HFFc6 (cell line): ENCODE data around the gene LY86. TPM values are rescaled to one million over a fixed set of nuclear protein-coding genes. Genes with fewer than 3 reads are reported as not detected.

Experiments used
- DNase-seq: peaks from one replicate; pipeline ENCODE4 v3.0.0-alpha.2; 2018
- H3K27ac Mint-ChIP-seq: 2 replicates; pipeline ENCODE4 v1.8.0; 2020; ENCODE audit warnings: mild to moderate bottlenecking, mixed read lengths
- H3K27me3 Mint-ChIP-seq: 2 replicates; pipeline ENCODE4 v1.8.0; 2021; ENCODE audit warnings: mild to moderate bottlenecking, moderate library complexity, mixed read lengths; ENCODE audit not compliant: insufficient read depth
- H3K36me3 Mint-ChIP-seq: 2 replicates; pipeline ENCODE4 v1.8.0; 2021; ENCODE audit warnings: low read depth, mixed read lengths
- H3K4me1 Mint-ChIP-seq: 2 replicates; pipeline ENCODE4 v1.8.0; 2020; ENCODE audit warnings: low read depth, mixed read lengths
- H3K4me3 Mint-ChIP-seq: 2 replicates; pipeline ENCODE4 v1.8.0; 2020; ENCODE audit warnings: mild to moderate bottlenecking, moderate library complexity, mixed read lengths
- H3K9me3 Mint-ChIP-seq: 2 replicates; pipeline ENCODE4 v1.8.0; 2020; ENCODE audit warnings: mild to moderate bottlenecking, mixed read lengths
- total RNA-seq, 6 experiments: library from RNA; stranded (reverse); fragmentation: NEBNext Ultra II Directional; extraction: Animal tissue kit (Norgen Biotek cat#: 25700); gene quantifications; 2 replicates in 1 of 6; 3 replicates in 5 of 6; pipeline ENCODE4 v1.2.3, GENCODE V29; 2021
- TF ChIP-seq, protein P1 (sequence below): fragments of 200-600 bp; sonication (generic); IDR thresholded peaks from 2 replicates; pipeline ENCODE4 v1.5.0; 2021; ENCODE audit warnings: antibody characterized with exemption, mild to moderate bottlenecking

LY86 gene
- total RNA-seq, 6 experiments from 2014 or later, result not detected

DNA sequence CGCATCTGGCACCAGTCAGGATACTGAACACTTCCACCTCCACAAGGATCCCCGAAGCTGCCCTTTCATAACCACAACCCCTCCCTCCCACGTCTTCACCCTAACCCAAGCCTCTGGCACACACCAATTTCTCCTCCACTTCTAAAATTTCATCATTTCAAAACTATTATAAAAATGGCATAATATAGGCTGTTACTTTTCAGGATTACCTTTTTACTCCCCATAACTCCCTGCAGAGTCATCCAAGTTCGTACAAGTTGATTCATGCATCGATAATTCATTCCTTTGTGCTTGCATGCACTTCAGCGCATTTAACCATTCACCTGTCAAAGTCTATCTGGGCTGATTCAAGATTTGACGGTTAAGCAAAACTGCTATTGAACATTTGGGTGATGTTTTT lies 30.6 kb upstream of the LY86 start:
- peaks cover 24% of the 10 kb centered on the region for H3K9me3 Mint-ChIP-seq
- no peak for DNase-seq
- no peaks in the 10 kb centered on the region for H3K4me1 Mint-ChIP-seq
- TF ChIP-seq, protein P1, sequence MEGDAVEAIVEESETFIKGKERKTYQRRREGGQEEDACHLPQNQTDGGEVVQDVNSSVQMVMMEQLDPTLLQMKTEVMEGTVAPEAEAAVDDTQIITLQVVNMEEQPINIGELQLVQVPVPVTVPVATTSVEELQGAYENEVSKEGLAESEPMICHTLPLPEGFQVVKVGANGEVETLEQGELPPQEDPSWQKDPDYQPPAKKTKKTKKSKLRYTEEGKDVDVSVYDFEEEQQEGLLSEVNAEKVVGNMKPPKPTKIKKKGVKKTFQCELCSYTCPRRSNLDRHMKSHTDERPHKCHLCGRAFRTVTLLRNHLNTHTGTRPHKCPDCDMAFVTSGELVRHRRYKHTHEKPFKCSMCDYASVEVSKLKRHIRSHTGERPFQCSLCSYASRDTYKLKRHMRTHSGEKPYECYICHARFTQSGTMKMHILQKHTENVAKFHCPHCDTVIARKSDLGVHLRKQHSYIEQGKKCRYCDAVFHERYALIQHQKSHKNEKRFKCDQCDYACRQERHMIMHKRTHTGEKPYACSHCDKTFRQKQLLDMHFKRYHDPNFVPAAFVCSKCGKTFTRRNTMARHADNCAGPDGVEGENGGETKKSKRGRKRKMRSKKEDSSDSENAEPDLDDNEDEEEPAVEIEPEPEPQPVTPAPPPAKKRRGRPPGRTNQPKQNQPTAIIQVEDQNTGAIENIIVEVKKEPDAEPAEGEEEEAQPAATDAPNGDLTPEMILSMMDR, result no peak
- no peaks in the 10 kb centered on the region; the same call in 1 of the 2 replicates for H3K27me3 Mint-ChIP-seq
- no peak overlapping the region for H3K4me3 Mint-ChIP-seq
- H3K27ac Mint-ChIP-seq, result no peak overlapping the region
- H3K36me3 Mint-ChIP-seq, result no peaks in the 10 kb centered on the region

DNA sequence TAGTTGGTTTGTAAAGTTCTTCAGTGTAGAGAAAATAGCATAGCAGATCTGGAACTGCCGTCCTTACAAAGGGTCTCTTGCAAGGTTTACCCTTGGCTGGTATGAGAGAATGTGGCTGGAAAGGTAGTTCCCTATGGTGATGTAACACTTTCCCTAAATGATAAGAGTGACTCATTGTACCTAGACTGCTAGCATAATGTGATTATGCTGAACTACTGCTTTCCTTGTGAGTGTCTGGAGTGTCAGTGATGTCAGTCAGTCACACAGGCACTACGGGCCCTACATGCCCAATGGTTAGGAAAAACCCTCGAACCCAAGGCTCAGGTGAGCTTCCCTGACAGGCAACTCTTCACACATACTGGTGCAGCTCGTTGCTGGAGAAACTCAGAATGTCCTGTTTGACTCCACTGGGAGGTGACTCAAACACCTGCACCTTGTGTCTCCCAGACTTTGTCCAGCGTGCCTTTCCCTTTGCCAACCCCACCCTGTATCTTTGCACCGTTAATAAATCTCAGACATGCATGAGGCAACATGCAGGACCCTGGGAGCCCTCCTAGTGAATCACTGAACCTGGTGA lies 28.4 kb upstream of the LY86 start:
- Mint-ChIP-seq H3K9me3 (peaks cover 15% of the 10 kb centered on the region), H3K4me3 (no peak overlapping the region), H3K27ac (no peak overlapping the region), H3K36me3 (no peaks in the 10 kb centered on the region), H3K4me1 (no peaks in the 10 kb centered on the region), H3K27me3 (peaks cover 3% of the 10 kb centered on the region)
- TF ChIP-seq, protein P1, result no peak
- no peak for DNase-seq

DNA sequence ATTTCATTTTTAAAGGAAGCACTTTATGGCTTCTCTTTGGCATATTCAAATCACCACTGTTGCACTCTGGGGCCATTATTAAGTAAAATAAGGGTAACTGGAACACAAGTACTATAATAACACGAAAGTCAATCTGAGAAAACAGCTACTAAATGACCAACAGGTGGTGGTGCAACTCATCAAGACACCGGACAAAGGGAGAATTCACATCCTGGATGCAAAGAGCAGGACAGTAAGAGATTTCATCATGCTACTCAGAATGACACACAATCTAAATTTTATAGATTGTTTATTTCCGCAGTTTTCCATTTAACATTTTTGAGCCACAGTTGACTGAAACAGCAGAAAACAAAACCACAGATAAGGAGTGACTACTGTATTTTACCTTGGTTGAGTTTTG lies 27.6 kb upstream of the LY86 start:
- Mint-ChIP-seq H3K4me3 (no peak overlapping the region), H3K27me3 (peaks cover 3% of the 10 kb centered on the region), H3K36me3 (no peaks in the 10 kb centered on the region), H3K9me3 (peaks cover 15% of the 10 kb centered on the region), H3K4me1 (no peaks in the 10 kb centered on the region), H3K27ac (no peak overlapping the region)
- TF ChIP-seq, protein P1, result no peak
- no peak for DNase-seq

DNA sequence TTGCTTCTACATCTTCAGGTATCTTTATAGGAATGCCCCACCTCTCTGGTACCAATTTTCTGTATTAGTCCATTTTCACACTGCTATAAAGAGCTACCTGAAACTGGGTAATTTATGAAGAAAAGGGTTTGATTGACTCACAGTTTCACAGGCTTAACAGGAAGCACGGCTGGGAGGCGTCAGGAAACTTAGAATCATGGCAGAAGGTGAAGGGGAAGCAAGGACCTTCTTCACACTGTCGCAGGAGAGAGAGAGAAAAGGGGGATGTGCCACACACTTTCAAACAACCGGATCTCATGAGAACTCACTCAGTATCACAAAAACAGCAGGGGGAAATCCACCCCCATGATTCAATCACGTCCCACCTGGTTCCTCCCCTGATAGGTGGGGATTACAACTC lies 24.4 kb upstream of the LY86 start:
- no peaks in the 10 kb centered on the region; the same call in 1 of the 2 replicates for H3K36me3 Mint-ChIP-seq
- H3K4me1 Mint-ChIP-seq, result no peaks in the 10 kb centered on the region
- no peak overlapping the region for H3K4me3 Mint-ChIP-seq
- peaks cover 23% of the 10 kb centered on the region for H3K9me3 Mint-ChIP-seq
- no peak for DNase-seq
- H3K27me3 Mint-ChIP-seq, result peaks cover 5% of the 10 kb centered on the region
- no peak overlapping the region for H3K27ac Mint-ChIP-seq
- TF ChIP-seq, protein P1, result no peak

DNA sequence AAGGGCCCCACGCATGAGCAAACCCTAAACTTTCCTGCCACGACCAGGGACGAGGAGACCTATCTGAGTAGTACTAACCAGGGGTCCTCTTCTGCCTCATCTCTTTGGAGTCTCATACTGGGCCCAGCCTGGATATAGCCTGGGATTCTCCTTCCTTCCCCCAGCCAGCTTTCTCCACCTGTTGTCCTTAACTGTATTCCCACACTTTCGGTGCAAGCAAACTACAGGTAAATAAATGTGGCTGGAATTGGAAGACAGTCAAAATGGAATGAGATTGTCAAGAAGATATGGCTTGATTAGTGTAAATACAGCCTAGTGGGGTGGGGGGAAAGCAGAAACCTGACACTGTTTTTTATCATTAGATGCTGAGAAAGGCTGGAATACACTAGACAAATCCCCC lies 23.5 kb upstream of the LY86 start:
- H3K4me3 Mint-ChIP-seq, result no peak overlapping the region
- peaks cover 29% of the 10 kb centered on the region for H3K9me3 Mint-ChIP-seq
- peaks cover 5% of the 10 kb centered on the region for H3K27me3 Mint-ChIP-seq
- DNase-seq, result no peak
- TF ChIP-seq, protein P1, result no peak
- no peak overlapping the region for H3K27ac Mint-ChIP-seq
- no peaks in the 10 kb centered on the region; the same call in 1 of the 2 replicates for H3K36me3 Mint-ChIP-seq
- H3K4me1 Mint-ChIP-seq, result no peaks in the 10 kb centered on the region

DNA sequence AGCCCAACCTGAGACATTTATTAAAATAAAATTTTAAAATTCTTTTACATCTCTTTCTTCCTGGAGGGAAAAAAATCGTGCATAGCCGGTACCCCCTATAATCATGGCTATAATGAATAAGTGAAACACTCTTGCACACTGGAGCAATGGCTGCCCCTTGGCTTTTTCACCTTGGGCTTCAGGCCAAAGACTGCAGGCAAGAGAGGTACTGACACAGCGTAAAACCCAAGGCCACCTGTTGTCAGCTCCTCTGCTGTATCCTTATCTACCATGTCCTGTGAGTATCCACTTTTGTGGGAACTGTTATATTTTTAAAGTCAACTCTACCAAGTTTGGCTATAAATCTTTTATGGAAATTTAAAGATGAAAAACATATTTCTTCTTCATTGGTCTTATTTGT lies 23.0 kb upstream of the LY86 start:
- Mint-ChIP-seq H3K9me3 (peaks cover 33% of the 10 kb centered on the region), H3K27ac (no peak overlapping the region), H3K4me1 (no peaks in the 10 kb centered on the region), H3K27me3 (peaks cover 5% of the 10 kb centered on the region), H3K36me3 (no peaks in the 10 kb centered on the region; the same call in 1 of the 2 replicates), H3K4me3 (no peak overlapping the region)
- no peak for DNase-seq
- TF ChIP-seq, protein P1, result no peak
